GM19397 (cell line): ENCODE data around the gene SMARCA2.

ENCODE experiments used
- ATAC-seq: cut with Tn5 transposase; IDR thresholded peaks from one replicate; pipeline ENCODE4 v1.9.1; 2021; ENCODE audit warnings: mild to moderate bottlenecking, moderate library complexity; ENCODE audit not compliant: unreplicated experiment

The SMARCA2 gene

DNA sequence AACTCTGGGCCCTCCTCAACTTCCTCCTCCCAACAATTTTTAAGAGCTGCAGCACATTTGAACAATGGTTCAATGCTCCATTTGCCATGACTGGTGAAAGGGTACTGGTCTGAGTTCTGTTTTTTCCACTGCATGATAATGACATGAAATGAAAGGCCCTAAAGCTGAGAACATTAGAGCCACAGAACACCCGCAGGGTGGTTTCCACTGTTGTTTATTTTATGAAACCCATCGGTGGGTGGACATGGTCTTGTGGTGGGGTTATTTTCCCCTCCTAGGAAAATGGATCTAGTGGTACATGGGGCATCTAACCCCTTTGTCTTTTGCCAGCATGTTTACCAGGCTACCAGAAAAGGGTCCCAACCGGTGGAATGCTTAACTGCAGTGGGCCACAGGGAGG lies 71.8 kb downstream of the SMARCA2 start:
- ATAC-seq: peak; percentile 55

DNA sequence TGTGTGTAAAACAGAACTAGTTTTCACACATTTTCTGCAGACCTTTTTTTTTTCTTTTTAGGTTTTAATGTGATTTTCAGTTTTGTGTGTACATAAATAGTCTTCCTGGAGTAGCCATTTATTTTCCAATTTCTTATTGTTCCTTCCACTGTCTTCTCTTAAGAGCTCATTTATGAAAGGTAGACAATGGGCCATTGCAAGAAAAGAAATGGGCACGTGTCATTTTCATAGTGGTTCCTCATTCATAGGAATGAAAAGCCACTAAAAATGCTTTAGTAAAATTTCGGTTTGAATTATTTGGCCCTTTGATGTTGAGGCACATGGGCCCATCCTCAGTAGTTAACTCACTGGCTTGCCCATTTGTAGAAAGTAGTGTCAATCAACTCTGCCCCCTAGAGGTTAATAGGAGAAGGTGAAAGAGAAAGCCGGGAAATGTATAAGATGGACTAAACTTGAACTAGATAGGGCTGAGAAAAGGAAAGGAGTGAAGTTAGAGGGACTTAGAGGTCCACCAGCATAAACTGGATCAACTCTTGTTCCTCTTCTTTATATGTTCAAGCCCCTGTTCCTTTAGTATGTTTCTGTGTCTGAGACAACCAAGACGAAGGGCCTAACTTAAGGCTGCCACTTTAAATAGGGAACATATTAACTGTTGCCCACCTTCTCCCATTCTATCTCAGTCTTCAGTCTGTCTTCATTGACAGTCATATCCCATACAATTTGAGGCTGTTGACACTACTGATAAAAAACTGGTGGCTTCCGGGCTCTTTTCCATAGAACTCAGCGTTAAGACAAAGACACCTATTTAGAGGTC lies 72.6 kb downstream of the SMARCA2 start:
- no peak for ATAC-seq

DNA sequence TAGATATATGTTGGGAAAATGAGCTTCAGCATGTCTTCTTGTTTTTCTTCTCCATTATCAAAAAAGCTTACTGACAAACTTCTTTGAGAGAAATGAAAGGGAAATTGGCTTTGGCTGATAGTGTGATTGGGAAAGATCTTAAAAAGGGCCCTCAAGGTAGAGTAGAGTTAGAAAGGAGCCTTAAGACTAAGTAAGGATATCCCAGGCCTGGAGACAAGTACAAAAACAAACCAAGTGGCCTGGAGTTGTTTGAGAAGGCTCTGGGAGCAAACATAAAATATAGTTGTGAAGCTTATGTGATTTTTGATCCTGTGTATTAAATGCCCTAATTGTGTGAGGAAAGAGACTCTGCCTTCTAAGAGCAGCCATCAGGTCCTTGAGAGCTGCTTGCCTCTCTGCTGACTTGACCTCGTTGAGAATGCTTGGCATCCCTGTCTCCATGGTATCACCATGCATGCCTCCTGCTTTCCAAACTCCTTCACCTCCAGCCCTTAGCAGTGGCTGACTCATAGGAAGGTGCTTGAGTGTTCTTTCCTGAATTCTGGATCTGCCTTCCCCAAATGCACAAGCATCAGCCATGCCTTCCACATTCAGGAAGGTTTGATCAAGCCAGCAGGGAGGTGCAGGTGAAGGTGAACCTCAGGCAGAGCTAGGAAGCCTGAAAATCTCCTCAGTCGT lies 78.9 kb downstream of the SMARCA2 start:
- no peak for ATAC-seq

DNA sequence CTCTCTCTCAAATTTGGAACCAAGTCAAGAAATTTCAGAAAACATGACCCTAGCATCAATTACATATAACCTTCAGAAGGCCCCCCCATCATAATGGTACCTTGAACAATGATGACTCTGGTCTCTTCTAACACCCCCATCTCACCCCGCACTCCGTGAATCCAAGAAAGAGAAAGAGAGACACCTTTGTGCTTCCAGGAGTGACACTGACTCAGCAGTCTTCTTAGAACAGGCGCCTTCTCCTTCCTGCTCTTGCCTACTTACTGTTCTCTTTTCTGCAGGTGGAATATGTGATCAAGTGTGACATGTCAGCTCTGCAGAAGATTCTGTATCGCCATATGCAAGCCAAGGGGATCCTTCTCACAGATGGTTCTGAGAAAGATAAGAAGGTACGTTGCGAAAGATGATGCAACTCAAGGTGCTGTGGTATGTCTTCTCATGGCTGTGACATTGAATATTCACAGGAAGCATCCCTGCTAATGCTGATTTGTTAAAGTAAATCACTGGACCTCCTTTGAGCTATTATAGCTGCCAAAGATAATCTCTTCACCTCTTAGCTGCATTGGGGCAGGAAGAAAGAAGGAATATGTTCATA lies 81.3 kb downstream of the SMARCA2 start:
- no peak for ATAC-seq

DNA sequence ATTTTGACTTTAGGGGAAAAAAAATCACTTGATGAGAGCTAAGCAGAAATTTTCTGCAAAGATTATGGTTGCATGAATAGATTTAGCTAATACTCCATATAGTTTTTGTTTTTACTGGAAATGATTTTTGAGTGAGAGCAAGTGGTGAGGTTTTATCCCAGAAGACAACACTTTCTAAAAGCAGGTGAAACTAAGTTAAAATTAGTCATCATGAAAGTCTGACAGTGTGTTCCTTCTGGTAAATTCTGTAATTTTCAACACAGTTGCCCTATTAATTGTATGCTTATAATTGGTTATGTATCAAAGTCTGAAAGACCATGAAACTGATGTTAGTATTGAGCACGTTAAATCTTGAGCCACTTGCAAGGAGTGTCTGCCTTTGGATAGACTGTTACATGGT lies 91.5 kb downstream of the SMARCA2 start:
- ATAC-seq: no peak

DNA sequence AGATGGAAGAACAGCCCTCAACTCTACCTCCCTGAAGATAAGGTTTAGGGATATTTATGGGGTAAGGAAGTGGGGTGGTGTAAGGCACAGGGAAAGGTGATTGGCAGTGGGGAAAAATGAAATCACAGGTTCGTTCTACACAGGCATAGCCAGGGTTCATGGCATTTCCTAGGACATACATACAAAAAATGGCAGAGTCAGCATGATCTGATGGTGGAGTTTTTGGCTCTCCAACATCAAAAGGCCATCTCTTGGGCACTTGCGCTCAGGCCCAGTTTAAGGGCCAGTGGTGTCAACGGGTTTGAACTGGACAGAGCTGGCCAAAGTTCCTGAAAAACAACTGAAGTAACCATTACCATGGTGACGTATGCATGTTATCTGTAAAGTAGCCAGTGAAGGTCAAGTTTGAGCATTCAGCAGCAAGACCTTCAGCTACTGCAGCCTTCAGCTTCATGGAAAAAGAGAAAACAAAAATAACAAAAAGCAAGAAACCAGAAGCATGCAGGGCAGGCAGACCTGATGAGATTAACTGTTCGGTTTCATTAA lies 92.8 kb downstream of the SMARCA2 start:
- ATAC-seq: no peak

DNA sequence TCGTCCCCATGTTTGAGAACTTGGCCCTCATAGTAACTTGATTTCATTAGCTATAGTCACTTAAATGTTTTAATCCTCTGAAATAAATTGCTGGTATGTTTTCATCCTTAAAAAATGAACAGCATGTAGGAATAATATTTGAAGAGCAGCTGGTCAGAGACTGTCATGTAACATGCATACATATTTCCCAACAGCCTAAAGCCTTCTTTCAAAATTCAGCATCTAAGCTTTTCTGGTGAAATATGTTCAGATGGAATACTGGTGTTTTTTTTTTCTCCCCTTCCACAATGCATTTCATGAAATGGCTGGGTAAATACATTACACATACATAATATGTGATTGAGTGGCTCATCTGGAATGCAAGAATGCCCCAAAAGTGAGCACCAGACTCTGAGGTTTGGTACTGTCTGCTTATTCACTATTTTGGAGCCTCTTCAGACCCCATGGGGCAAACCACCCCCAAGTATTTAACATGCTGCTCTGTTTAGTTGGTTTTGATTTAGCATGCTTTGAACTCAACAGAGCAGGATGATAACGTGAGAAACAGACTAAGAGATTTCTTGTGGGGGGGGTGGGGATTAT lies 94.0 kb downstream of the SMARCA2 start:
- no peak for ATAC-seq

DNA sequence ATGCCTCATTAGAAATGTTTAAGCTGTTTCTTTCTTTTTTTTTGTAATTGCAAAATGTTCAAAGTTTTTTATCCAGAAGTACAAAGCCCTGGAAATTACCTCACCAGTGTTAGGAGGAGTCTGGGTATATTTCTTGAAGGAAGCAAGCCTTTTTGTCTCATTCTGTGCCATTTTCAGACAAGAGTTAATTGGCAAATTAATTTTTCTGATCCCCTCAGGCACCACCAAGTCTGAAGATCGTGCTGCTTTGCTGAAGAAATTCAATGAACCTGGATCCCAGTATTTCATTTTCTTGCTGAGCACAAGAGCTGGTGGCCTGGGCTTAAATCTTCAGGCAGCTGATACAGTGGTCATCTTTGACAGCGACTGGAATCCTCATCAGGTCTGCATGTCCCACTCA lies 94.9 kb downstream of the SMARCA2 start:
- no peak for ATAC-seq

DNA sequence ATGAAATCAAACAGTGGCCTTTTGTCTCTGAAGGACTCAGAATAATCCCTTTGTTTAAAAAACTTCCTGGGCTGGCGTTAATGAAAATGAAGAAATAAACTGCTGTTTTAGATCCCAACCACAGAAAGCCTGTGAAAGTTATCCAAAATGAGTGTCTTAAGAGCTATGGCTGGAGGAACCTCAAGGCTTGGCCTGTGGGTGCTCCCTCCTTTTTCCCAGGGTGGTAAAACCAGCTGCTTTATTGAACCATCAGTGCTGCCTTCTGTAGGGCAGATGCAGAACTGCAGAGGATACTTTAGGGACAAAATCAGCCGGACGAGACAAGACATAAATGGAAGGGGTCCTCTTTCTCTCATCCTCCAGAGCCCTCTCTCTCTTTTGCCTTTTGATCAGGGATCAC lies 100.9 kb downstream of the SMARCA2 start:
- no peak for ATAC-seq

DNA sequence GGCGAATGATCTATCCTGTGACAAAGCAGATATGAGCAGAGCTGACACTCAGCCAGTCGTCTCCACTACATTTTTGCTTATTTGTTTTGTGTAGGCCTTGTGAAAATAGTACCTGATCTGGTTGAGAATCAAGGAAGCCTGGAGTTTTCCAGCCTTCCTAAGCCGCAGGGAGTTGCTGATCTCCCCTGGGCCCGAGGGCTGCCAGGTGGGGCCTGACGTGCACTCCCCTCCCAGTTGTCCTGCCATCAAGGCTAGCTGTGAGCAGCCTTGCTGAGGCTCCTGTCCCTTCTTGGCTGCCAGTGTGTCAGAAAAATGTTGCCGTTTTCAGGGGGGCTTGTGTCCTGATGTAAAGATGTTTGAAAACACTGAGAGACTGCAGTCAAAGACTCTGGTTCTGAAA lies 102.4 kb downstream of the SMARCA2 start:
- ATAC-seq: no peak

DNA sequence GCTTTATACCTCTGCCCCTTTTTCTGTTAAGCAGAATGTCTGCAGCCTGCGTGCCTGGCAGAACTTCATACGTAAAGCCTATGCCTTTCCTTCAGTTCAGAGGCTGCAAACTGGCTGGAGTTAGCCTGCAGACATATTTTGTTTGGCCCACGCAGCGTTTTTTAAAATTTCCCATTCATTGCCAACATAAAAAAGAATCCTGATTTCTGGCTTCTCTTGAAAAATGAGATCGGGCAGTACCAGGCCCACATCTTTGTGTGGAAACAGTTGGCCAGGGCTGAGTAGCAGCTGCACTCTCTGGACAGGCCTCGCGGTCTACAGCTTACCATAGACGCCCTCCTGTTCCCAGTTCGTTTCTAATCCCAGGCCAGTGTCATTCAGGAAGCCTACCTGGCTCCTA lies 104.4 kb downstream of the SMARCA2 start:
- no peak for ATAC-seq

DNA sequence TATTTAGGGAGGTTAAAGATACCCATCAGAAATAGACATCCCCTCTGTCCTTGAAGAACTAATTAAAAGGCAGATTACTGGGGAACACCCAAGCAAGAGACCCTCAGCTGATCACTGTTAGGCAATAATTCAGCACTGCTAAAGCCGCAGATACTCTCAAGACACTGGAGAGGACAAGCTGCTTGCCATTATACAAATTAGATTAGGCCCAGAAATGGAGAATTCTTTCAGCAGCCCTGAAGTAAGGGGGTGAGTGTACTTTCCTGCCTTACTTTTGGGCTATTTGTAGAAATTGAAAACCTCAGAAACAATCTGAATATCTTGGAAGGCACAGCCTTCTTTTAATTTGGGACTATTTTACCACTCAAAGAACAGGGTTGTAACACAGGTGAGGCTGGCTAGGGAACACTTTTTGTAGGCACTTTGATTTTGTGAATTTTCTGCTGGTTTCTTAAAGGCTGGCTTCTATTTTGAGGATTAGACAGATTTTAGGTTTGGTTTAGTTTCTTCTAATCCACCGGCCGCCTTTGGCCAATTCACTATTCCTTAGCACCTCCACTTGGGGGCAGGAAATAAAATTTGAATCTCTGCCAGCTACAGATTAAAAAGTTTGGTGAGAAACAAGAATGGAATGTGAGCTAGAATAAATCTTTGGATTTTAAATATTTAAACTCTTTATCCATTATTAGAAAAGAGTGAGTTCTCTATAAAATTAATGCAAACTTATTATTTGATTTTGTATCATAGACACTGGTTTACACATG lies 106.0 kb downstream of the SMARCA2 start:
- no peak for ATAC-seq

DNA sequence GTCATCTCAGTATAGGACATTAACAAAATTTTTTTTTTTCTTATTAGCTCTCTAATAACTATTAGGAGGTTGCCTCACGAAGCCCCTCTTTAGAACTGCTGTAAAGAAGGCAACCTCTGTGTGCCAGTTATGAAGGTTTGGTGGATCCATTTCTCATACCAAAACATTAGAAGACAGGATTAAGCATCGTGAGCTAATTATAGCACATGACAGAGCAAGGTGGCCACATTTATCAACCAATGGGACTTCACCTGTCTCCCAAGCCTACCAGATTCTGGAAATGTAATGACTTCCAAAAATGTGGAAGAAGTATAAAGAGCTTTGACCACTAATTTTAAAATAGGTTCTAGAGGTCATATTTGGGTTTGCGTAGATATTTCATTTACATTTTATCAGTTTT lies 107.2 kb downstream of the SMARCA2 start:
- no peak for ATAC-seq

DNA sequence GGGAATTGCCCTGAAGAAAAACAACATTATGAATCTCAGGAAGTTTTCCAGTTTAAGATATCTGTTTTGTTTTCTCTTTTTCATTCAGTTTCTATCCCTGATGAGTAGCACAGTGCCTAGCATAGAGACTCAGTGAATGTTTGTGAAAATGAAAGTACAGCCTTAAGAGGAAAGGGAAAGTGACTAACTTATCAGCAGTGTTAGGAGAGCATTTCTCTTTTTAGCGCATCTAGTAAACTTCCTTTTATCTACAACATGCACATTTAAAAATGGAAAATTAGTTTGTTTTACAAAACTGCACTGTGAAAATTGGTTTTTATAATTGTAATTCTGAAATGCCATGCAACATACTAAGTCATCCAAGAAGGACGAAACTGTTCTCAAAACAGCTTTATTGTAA lies 110.8 kb downstream of the SMARCA2 start:
- ATAC-seq: peak; percentile 90

DNA sequence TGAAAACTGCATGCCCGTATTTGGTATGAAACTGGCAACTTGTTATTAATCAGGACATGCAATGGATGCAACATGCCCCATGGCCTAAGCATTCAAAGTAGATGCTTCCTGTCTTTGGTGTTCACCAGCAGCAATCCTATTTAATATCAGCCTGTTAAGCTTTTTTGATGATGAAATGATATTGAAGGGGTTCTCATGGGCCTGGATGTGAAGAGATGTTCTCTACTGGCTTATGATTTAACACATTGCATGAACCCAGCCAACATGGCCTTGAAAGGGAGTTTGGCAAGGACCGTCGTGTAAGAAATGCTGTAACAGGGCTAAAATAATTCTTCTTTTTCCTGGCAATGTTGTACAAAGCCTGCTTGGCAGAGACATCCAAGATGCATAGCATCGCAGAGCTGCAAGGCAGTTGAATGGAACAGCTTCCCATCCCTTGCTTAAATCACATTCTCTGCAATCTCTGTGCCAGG lies 111.2 kb downstream of the SMARCA2 start:
- ATAC-seq: no peak

DNA sequence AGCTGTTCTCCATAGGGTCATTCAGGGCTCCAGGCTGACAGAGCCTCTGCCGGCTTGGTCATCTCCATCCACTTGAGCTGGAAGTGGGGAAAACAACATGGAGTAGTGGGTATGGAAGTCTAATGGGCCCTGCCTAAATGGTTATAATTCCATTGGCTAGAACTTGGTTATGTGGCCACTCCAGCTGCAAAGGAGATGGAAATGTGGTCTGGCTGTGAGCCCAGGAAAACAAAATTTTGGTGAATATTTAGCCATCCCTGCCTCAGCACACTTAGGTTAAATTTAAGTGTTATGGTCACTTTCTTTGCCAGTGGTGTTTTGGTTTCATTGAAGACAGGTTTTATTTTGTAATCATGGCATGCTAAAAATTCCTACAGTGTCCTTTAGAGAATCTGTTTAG lies 112.3 kb downstream of the SMARCA2 start:
- ATAC-seq: no peak

DNA sequence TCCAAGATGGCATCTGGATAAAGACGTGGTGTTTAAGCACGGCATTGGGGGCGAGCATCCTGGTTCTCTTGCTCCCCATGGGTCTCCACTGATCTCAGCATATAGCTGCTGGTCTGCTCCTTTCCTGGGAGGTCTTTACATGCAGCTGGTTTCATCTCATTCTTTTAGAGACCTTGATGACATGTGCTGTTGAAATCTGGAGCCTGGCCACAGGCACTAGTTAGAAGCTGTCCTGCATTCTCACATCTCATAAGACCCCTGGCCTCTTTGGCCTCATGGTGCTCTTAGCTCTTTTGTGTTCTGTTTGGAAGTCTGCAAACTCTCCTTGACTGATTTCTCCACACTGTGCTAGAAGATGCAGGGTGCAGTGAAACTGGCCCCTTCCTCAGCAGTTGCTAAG lies 113.0 kb downstream of the SMARCA2 start:
- ATAC-seq: no peak

DNA sequence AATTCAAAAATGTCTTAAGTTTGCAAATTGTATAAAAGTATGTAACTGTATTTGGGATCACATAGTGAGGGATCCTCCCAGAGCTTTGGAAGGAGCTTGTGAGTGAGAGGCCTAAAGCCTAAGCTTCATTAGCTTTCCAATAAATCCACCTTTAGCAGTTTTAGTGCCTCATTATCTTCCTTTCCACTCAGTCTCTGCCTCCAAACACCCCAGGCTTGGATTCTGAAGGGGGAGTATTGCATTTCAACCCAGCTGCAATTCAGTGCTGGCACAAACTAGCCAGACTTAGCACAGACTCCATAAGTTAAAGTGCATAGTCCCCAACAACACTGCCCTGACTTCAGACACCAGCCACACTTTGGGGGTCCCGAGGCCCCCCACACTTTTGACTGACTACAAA lies 113.5 kb downstream of the SMARCA2 start:
- ATAC-seq: no peak

DNA sequence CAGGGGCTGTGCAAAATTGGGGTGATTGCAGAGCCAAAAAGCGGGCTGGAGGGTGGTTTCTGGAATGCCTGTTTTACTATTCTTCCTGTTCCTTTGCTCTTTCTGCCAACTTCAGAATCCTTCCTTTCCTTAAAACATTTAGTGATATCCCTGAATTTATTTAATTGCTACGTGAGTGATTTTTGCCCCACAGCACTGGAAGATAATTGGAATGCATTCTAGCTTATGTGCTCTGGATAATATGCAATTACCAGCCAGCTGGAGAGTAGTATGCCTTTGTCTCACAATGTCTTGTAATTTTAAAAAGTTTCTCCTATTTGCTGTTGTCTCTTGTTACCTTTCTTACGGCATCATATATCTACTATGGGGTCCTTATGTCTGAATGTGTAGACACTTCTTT lies 115.8 kb downstream of the SMARCA2 start:
- ATAC-seq: no peak

DNA sequence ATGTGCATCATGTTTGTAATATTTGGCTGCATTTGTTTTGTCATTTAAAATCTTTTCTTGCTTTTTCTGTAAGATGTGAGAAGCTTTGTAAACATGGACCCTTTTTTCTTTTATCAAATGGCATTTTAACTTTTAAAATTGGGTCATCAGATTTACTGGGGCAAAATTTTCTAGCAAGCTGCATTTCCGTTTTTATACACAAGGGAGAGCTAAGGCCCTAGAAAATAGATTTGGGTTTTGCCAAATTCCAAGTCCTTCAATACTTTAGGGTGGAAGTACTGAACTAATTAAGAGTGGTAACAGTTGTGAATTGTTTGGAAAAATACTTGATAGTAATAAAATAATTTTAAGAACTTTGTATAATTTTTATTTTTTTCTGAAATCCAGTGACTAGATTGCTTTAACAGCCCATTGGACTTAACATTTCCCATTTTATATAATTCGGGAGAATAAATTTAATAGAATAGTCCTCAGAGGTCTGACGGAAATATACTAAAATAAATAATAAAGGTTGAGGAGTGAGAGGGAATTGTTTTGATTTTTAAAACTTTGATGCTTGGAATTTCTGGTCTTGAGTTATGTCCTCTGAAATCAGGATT lies 117.4 kb downstream of the SMARCA2 start:
- ATAC-seq: no peak
